NB4 (cell line): Measurements from ENCODE around the gene POLD1.
A peak's percentile ranks its signal among the peaks of the same experiment; 100 is the strongest.

ENCODE experiments used
- DNase-seq: peaks from one replicate; pipeline ENCODE4 v3.0.0; 2010; ENCODE audit warnings: low read depth
- H3K4me3 ChIP-seq: one replicate; pipeline ENCODE4 v1.5.1; 2011; ENCODE audit warnings: mild to moderate bottlenecking, low read depth, low read length, moderate library complexity
- MYC ChIP-seq: IDR thresholded peaks from 2 replicates; pipeline ENCODE4 v1.6.1; 2011; ENCODE audit warnings: low read depth, low read length
- POLR2A ChIP-seq: IDR thresholded peaks from 2 replicates; pipeline ENCODE4 v1.6.1; 2011; ENCODE audit warnings: mild to moderate bottlenecking; ENCODE audit not compliant: insufficient read length; ENCODE audit errors: extremely low read depth
- TF ChIP-seq, protein P1 (sequence below): IDR thresholded peaks from one replicate; pipeline ENCODE4 v1.5.1; 2012; ENCODE audit warnings: low read depth, low read length
- TF ChIP-seq, protein P2 (sequence below): IDR thresholded peaks from 2 replicates; pipeline ENCODE4 v1.6.1; 2011; ENCODE audit warnings: low read depth, low read length

POLD1 gene

DNA sequence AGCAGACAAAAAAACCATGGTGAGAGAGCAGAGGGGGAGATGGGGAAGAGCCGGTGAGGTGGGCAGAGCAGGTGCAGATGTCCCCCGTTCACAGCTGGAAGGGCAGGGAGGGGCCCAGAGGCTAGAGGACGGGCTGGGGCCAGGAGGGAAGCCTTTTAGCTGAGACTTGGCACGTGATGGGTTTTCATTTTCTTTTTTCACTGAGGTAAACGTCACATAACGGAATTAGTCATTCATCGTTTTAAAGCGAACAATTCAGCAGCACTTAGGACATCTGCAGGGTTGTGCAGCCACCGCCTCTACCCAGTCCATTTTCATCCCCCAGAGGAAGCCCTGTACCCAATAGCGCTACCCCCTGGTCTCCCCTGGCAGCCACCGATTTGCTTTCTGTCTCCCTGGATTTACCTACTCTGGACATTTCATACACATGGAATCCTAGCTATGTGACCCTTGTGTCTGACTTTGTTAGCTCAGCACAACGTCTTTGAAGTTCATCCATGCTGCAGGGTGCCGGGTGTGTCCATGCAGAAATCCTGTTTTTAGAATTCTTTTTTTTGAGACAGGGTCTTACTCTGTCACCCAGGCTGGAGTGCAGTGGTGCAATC lies 76.1 kb downstream of the POLD1 start:
- peak; percentile 18 for DNase-seq
- no peak overlapping the region for H3K4me3 ChIP-seq
- TF ChIP-seq, protein P1, sequence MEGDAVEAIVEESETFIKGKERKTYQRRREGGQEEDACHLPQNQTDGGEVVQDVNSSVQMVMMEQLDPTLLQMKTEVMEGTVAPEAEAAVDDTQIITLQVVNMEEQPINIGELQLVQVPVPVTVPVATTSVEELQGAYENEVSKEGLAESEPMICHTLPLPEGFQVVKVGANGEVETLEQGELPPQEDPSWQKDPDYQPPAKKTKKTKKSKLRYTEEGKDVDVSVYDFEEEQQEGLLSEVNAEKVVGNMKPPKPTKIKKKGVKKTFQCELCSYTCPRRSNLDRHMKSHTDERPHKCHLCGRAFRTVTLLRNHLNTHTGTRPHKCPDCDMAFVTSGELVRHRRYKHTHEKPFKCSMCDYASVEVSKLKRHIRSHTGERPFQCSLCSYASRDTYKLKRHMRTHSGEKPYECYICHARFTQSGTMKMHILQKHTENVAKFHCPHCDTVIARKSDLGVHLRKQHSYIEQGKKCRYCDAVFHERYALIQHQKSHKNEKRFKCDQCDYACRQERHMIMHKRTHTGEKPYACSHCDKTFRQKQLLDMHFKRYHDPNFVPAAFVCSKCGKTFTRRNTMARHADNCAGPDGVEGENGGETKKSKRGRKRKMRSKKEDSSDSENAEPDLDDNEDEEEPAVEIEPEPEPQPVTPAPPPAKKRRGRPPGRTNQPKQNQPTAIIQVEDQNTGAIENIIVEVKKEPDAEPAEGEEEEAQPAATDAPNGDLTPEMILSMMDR: no peak
- no peak for TF ChIP-seq MYC
- TF ChIP-seq POLR2A: no peak
- TF ChIP-seq, protein P2, sequence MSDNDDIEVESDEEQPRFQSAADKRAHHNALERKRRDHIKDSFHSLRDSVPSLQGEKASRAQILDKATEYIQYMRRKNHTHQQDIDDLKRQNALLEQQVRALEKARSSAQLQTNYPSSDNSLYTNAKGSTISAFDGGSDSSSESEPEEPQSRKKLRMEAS: no peak

- TF ChIP-seq, protein P1: peak; percentile 77
- TF ChIP-seq POLR2A: no peak
- no peak overlapping the region for H3K4me3 ChIP-seq
- DNase-seq: peak; percentile 69
Measured at GRCh38 chr19:50461066-50461875, 77.1 kb downstream of the POLD1 start.

DNA sequence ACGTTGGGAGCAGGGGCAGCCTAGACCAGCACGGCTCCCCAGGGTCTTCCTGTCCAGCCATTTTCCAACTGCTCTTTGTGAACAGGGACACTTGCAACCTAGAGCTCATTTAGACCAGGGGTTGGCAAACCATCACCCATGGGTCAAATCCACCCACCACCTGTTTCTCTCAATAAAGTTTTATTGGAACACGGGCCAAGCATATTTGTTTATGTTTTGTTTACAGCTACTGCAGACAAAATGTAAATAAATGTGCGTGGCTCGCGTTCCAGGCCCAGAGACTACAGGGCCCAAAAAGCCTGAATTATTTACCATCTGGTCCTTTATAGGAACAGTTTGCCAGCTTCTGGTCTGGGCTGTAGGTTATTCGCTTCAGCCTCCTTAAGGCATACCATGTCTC lies 78.8 kb downstream of the POLD1 start:
- TF ChIP-seq, protein P1: no peak
- TF ChIP-seq, protein P2: no peak
- TF ChIP-seq POLR2A (no peak), MYC (no peak)
- H3K4me3 ChIP-seq: no peak overlapping the region
- no peak for DNase-seq

DNA sequence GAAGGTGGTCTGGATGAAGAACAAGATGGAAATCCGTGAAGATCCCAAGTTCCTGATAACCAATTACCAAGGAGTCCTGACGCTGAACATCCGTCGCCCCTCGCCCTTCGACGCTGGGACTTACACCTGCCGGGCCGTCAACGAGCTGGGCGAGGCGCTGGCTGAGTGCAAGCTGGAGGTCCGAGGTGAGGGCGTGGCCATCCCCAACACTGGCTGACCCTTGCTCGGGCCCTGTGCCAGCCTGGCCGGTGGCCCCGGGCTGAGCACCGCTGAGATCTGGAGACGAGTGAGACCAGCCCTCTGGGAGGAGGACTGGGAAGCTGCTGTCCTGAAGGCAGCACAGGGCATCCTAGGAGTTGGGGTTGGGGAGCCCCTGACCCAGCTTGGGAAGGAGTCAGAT lies 80.2 kb downstream of the POLD1 start:
- TF ChIP-seq MYC (no peak), POLR2A (no peak)
- TF ChIP-seq, protein P2: no peak
- TF ChIP-seq, protein P1: no peak
- no peak overlapping the region for H3K4me3 ChIP-seq
- no peak for DNase-seq

GRCh38 chr19:50465000-50465399 lies 80.9 kb downstream of the POLD1 start:
- no peak overlapping the region for H3K4me3 ChIP-seq
- no peak for DNase-seq
- TF ChIP-seq, protein P1: no peak
- TF ChIP-seq POLR2A (no peak), MYC (no peak)
- TF ChIP-seq, protein P2: no peak
